ENCODE results near the gene ASAP3. TPM values are rescaled to one million over a fixed set of nuclear protein-coding genes. Genes with fewer than 3 reads are reported as not detected.

The ASAP3 gene
- total RNA-seq, 2 donors from 2014 or later, result 38.6 to 47.2 TPM

GRCh38 chr1:23463286-23463685 is 20.7 kb downstream of the ASAP3 start:
- no peak overlapping the region for H3K4me3 ChIP-seq
- H3K9me3 ChIP-seq, result no peaks in the 10 kb centered on the region
- H3K27me3 ChIP-seq, result no peaks in the 10 kb centered on the region
- no peak overlapping the region for H3K27ac ChIP-seq
- TF ChIP-seq CTCF (IDR thresholded peaks at IDR 0.05), result no peak
- H3K4me1 ChIP-seq, result no peaks in the 10 kb centered on the region
- H3K36me3 ChIP-seq, result no peaks in the 10 kb centered on the region
- DNase-seq (ENCODE audit: low spot score), result no peak

GRCh38 chr1:23462766-23463165 is 21.2 kb downstream of the ASAP3 start:
- Histone ChIP-seq H3K9me3 (no peaks in the 10 kb centered on the region), H3K27me3 (no peaks in the 10 kb centered on the region), H3K36me3 (no peaks in the 10 kb centered on the region), H3K27ac (no peak overlapping the region), H3K4me1 (no peaks in the 10 kb centered on the region), H3K4me3 (no peak overlapping the region)
- TF ChIP-seq CTCF (IDR thresholded peaks at IDR 0.05), result no peak
- no peak for DNase-seq (ENCODE audit: low spot score)

DNA sequence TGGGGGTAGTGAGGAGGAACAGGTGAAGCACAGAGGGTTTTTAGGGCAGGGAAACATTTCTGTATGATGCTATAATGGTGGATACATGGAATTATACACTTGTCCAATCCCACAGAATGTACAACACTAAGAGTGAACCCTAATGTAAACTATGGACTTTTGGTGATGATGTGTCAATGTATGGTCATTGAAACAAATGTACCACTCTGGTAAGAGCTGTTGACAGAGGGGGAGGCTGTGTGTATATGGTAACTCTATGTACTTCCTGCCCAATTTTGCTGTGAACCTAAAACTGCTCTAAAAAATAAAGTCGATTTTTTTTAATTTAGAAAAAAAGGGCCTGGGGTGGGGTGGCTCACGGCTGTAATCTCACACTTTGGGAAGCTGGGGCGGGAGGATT is 22.9 kb downstream of the ASAP3 start:
- no peak for DNase-seq (ENCODE audit: low spot score)
- Histone ChIP-seq H3K4me1 (peaks cover 0 to 13% of the 10 kb centered on the region in 2 donors), H3K4me3 (no peak overlapping the region), H3K27me3 (no peaks in the 10 kb centered on the region), H3K9me3 (no peaks in the 10 kb centered on the region), H3K27ac (no peak overlapping the region), H3K36me3 (peaks cover under 1% of the 10 kb centered on the region)
- TF ChIP-seq CTCF (IDR thresholded peaks at IDR 0.05), result no peak

GRCh38 chr1:23460519-23460918 is 23.5 kb downstream of the ASAP3 start:
- Histone ChIP-seq H3K4me1 (peaks cover 0 to 13% of the 10 kb centered on the region in 2 donors), H3K27ac (no peak overlapping the region), H3K4me3 (no peak overlapping the region), H3K9me3 (no peaks in the 10 kb centered on the region), H3K27me3 (no peaks in the 10 kb centered on the region), H3K36me3 (peaks cover 5% of the 10 kb centered on the region)
- no peak for DNase-seq (ENCODE audit: low spot score)
- TF ChIP-seq CTCF (IDR thresholded peaks at IDR 0.05), result no peak

- no peak for TF ChIP-seq CTCF (IDR thresholded peaks at IDR 0.05)
- DNase-seq (ENCODE audit: low spot score), result no peak
Measured at GRCh38 chr1:23459338-23459757, 24.6 kb downstream of the ASAP3 start.

DNA sequence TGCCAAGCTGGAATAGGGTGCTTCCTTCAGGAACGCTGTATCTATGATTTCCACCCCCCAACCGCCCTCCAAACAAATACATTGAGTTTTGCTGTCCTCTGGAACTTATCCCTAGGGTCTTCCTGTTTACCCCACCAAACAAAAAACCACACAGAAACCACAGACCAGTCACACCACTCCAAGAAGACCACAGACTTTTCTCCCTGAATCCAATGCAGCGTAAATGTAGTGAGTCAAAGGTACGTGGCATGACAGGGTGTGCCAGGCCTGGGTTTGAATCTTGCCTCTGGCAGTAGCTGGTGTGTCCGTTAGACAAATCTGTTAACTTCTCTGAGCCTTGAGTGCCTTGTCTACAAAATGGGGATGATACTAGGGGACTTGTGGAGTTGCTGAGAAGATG is 27.8 kb downstream of the ASAP3 start:
- TF ChIP-seq CTCF (IDR thresholded peaks at IDR 0.05), result no peak
- H3K9me3 ChIP-seq, result no peaks in the 10 kb centered on the region
- no peak for DNase-seq (ENCODE audit: low spot score)
- peak overlapping the region in 1 of 2 donors; percentile 56 for H3K27ac ChIP-seq
- no peaks in the 10 kb centered on the region for H3K27me3 ChIP-seq
- H3K4me1 ChIP-seq, result peaks cover 0 to 25% of the 10 kb centered on the region in 2 donors
- H3K4me3 ChIP-seq, result no peak overlapping the region
- H3K36me3 ChIP-seq, result peaks cover 29% of the 10 kb centered on the region

More at GRCh38 chr1:23459338-23459757, 24.6 kb downstream of the ASAP3 start:
- peaks cover 17% of the 10 kb centered on the region for H3K36me3 ChIP-seq
- H3K4me3 ChIP-seq, result no peak overlapping the region
- H3K4me1 ChIP-seq, result peaks cover 0 to 13% of the 10 kb centered on the region in 2 donors
- H3K27me3 ChIP-seq, result no peaks in the 10 kb centered on the region
- no peak overlapping the region for H3K27ac ChIP-seq
- no peaks in the 10 kb centered on the region for H3K9me3 ChIP-seq

Measured in right atrium auricular region (tissue), 2 donors.